Gastrocnemius medialis (tissue), 4 donors: ENCODE data around the gene EXD3. TPM values are rescaled to one million over a fixed set of nuclear protein-coding genes. Genes with fewer than 3 reads are reported as not detected.
A peak's percentile ranks its signal among the peaks of the same experiment; 100 is the strongest.
"Not testable (repeated sequence)": the region's sequence is repeated elsewhere in the genome, so short reads cannot be mapped to it uniquely, and the experiment has no call there.

ENCODE experiments used
- ATAC-seq, 2 donors: fragments of 150-250 bp; one replicate each; pipeline ENCODE4 v1.9.1; 2016
- DNase-seq, 2 donors: peaks; one replicate each; pipeline ENCODE4 v3.0.0-alpha.2; 2019
- H3K27ac ChIP-seq, 4 donors: fragments of 200-600 bp; sonication (generic); 1 replicate in 1 of 4; 2 replicates in 3 of 4; pipeline ENCODE4 v1.5.1; 2016 to 2018; ENCODE audit warnings: mild to moderate bottlenecking in 2 of 4, moderate library complexity in 1 of 4
- H3K27me3 ChIP-seq, 3 donors: fragments of 200-600 bp; sonication (generic) in 2 of 3; 1 replicate in 1 of 3; 2 replicates in 2 of 3; pipeline versions ENCODE4 v1.5.1 to v1.6.0; 2016 to 2019; ENCODE audit warnings: mild to moderate bottlenecking in 1 of 3, moderate library complexity in 1 of 3
- H3K36me3 ChIP-seq, 2 donors: fragments of 200-600 bp; sonication (generic) in 1 of 2; one replicate each; pipeline ENCODE4 v1.5.1; 2017 to 2018
- H3K4me1 ChIP-seq, 2 donors: fragments of 200-600 bp; sonication (generic) in 1 of 2; one replicate each; pipeline ENCODE4 v1.5.1; 2016 to 2017; ENCODE audit warnings: mild to moderate bottlenecking in 2 of 2
- H3K4me3 ChIP-seq, 4 donors: fragments of 200-600 bp; sonication (generic) in 3 of 4; 1 replicate in 1 of 4; 2 replicates in 3 of 4; pipeline ENCODE4 v1.5.1; 2016 to 2019; ENCODE audit warnings: mild to moderate bottlenecking in 2 of 4
- H3K9me3 ChIP-seq, 3 donors: fragments of 200-600 bp; sonication (generic) in 2 of 3; 1 replicate in 1 of 3; 2 replicates in 2 of 3; pipeline ENCODE4 v1.5.1; 2016 to 2019
- POLR2A ChIP-seq, 2 donors: fragments of 450-650 bp; IDR thresholded peaks; one replicate each; pipeline ENCODE4 v1.6.1; 2017; ENCODE audit warnings: antibody characterized with exemption in 2 of 2, mild to moderate bottlenecking in 2 of 2, moderate library complexity in 2 of 2
- in situ Hi-C, 4 donors: fragments of 200-750 bp; cut with MboI; loops; one replicate each; pipeline versions ENCODE4 v1.15.0 to v1.8.0; 2017; ENCODE audit warnings: low sequenced_read_pairs in 4 of 4
- intact Hi-C: fragments of 100-400 bp; cut with DNase I; formaldehyde crosslinking; loops from one replicate; pipeline ENCODE4 v1.15.1; 2023; ENCODE audit warnings: low total_unique reads
- total RNA-seq, 4 donors: library from RNA; depleted of rRNA; stranded (reverse); fragments of >200 nt; gene quantifications; one replicate each; pipeline versions ENCODE4 v1.1.0 to v1.2.3, GENCODE V29; 2016
- TF ChIP-seq, protein P1 (sequence below), 5 experiments: fragments of 450-650 bp in 3 of 5; fragments of 200-600 bp in 2 of 5; sonication (generic) in 2 of 5; IDR thresholded peaks in 4 of 5; conservative IDR thresholded peaks in 1 of 5; 1 replicate in 4 of 5; 2 replicates in 1 of 5; pipeline ENCODE4 v1.5.1; 2016 to 2019; ENCODE audit warnings: antibody characterized with exemption in 5 of 5, mild to moderate bottlenecking in 3 of 5, moderate library complexity in 3 of 5

The EXD3 gene, protein sequence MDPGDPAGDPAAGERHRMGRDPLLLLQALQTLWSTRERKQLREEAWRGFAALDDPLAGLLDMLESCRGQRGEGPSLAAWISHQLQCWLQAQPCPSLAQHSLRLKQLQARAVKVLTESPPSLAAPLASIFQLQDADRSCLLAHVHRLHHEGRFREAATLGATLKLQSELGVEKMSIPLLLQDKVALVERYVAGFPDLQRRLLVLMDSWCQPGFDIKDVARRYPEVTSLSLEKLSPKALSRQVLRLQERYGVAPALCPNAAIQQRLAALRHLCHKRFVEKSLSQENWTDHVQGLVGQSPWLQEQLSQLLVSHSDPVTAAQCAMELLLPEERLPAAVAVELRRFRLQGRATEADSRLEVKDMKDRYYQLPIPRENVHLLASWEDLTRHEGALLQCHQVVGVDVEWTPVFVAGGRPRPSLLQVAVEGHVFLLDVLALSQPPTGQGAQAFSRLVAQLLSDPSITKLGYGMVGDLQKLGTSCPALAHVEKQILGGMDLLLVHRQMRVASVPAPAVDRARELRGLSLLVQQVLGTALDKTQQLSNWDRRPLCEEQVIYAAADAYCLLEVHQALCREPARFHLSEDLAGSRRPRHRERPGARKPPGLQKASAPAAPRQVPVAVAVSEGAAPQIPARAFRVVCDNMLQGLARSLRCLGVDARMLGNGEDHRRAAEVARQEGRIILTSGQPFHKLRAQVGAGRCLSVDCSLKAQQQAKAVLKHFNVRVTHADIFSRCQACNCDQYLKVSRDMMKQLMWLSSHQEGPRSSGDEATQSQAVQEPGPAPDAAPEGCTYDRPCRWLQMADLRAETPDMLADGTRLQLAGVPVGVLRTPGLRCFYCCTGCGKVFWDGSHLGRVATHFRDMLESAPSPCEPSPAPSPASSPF
- 10 to 100 TPM in 1 of 4 donors, 1 to 10 TPM in 3; 4.8 to 12.5 (median 6.4) TPM for total RNA-seq

DNA sequence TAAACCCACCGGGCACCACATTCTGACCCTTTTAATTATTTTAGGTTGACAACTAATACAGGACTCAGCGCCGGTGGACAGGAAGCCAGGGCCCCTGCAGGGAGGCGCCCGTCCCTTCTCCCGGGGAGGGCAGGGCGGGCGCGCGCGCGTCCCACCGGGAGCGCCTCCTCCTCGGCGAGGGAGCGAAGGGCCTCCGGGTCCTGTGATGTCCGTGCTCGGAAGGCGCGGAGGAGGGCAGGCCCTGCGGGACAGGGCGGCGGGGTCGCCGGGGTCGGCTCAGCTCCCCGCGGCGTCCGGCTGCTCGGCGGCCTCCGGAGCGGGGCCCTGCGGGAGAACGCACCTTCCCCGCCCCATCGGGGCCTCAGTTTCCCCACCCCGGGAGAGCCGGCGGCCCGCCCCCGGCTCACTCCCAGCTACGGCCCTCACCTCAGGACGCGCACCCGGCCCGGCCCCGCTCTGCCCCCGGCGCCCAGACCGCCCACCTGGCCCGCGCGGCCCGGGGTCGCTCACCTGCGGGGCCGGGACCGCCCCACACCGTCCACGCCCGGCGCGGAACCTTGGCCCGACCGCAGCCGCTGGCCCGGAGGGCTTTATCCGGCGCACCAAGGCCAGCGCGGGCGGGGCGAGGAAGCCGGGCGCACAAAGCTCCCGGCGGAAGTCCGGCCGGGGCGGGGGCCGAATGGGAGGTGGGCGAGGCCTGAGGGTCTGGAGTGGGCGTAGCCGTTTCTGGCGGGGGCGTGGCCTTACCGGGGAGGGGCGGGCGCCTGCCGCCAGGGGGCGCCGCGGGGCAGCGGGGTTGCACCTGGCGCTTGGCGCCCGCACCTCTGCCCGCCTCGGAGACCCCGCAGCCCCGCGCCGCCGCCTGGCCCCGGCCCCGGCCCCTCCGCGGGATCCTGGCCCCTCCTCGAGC, at the start of gene EXD3, which contains the start of gene NOXA1:
Gene EXD3, minus strand, starts transcription at position 559 of the 910 bp plus-strand sequence. CDS start 27,805 bp downstream, outside the sequence.
Gene NOXA1, plus strand, starts transcription at position 790 of the 910 bp plus-strand sequence. CDS start 137 bp downstream, outside the sequence.
- intact Hi-C loops (loop anchor here (1.0 to 10.0 kb wide), 4 partner anchors 22 to 938 kb away; partner anchors contain the start of genes MRPL41, NSMF and SEC16A), in situ Hi-C loops (loop anchor here in 3 of 4 donors (25.0 kb wide), 1 partner anchor 136 kb away; the partner anchor contains the start of gene TOR4A (in 3 of the 3))
- Histone ChIP-seq H3K27me3 (no peaks in the 10 kb centered on the region), H3K9me3 (no peaks in the 10 kb centered on the region), H3K36me3 (no peaks in the 10 kb centered on the region), H3K4me1 (peaks cover 14 to 29% of the 10 kb centered on the region in 2 donors), H3K27ac (peak within 1 kb of the TSS; percentile 68 to 81 (median 78)), H3K4me3 (peak within 1 kb of the TSS; percentile 74 to 91 (median 82))
- ATAC-seq, result peak; percentile 89 to 92
- TF ChIP-seq, protein P1, sequence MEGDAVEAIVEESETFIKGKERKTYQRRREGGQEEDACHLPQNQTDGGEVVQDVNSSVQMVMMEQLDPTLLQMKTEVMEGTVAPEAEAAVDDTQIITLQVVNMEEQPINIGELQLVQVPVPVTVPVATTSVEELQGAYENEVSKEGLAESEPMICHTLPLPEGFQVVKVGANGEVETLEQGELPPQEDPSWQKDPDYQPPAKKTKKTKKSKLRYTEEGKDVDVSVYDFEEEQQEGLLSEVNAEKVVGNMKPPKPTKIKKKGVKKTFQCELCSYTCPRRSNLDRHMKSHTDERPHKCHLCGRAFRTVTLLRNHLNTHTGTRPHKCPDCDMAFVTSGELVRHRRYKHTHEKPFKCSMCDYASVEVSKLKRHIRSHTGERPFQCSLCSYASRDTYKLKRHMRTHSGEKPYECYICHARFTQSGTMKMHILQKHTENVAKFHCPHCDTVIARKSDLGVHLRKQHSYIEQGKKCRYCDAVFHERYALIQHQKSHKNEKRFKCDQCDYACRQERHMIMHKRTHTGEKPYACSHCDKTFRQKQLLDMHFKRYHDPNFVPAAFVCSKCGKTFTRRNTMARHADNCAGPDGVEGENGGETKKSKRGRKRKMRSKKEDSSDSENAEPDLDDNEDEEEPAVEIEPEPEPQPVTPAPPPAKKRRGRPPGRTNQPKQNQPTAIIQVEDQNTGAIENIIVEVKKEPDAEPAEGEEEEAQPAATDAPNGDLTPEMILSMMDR (IDR thresholded peaks at IDR 0.05 in 4 of 5, conservative IDR thresholded peaks at IDR 0.05 in 1 of 5), result peak; percentile 61 to 98 (median 96)
- TF ChIP-seq POLR2A (IDR thresholded peaks at IDR 0.05), result peak; percentile 56 to 66
- DNase-seq, result peak; percentile 85 to 90

DNA sequence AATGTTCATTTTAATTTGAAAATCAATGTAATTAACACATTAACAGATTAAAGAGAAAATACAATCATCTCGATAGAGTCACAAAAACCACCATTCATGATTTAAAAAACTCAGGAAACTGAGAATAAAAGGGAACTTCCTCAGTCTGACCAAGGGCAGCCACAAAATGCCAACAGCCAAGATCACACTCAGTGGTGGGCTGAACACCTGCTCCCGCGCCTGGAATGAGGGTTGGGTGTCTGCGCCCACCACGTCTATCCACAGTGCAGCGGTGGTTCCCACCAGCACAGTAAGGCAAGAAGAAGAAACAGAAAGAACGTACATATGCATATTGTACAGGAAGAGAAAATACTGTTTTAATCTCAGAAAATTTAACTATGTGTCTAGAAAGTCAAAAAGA, 47.8 kb upstream of the EXD3 start:
- DNase-seq (no peak), ATAC-seq (no peak)
- intact Hi-C loops (no loop called here), in situ Hi-C loops (no loop called here)
- Histone ChIP-seq H3K36me3 (peaks cover 0 to 8% of the 10 kb centered on the region in 2 donors), H3K9me3 (peaks cover 0 to 8% (median 2%) of the 10 kb centered on the region in 3 donors), H3K27ac (no peak overlapping the region), H3K4me1 (no peaks in the 10 kb centered on the region), H3K4me3 (no peak overlapping the region), H3K27me3 (no peaks in the 10 kb centered on the region)
- TF ChIP-seq, protein P1 (IDR thresholded peaks at IDR 0.05 in 4 of 5, conservative IDR thresholded peaks at IDR 0.05 in 1 of 5), result no peak
- no peak for TF ChIP-seq POLR2A (IDR thresholded peaks at IDR 0.05)

DNA sequence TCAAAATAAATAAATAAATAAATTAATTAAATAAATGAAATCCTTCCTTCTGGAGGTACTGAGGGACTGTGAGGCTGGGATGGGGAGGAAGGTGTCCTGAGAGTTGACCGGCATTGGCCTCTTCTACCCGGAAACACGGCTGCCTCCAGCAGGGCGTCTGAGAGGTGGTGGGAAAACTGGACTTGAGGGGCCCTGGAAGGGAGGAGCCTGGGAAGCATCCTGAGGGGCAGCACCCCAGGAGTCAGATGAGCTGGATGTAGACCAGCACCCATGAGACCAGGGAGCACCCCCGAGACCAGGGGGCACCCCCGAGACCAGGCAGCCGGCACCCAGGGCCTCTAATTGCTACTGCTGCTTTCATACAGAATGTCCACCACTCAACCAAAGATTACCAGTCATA, 44.9 kb upstream of the EXD3 start:
- TF ChIP-seq, protein P1 (IDR thresholded peaks at IDR 0.05 in 4 of 5, conservative IDR thresholded peaks at IDR 0.05 in 1 of 5), result no peak
- TF ChIP-seq POLR2A (IDR thresholded peaks at IDR 0.05), result no peak
- peaks cover 0 to 11% of the 10 kb centered on the region in 2 donors for H3K36me3 ChIP-seq
- intact Hi-C loops, result no loop called here
- no peak overlapping the region for H3K27ac ChIP-seq
- H3K4me1 ChIP-seq, result no peaks in the 10 kb centered on the region
- DNase-seq (no peak), ATAC-seq (no peak)
- H3K4me3 ChIP-seq, result no peak overlapping the region
- no peaks in the 10 kb centered on the region for H3K27me3 ChIP-seq
- H3K9me3 ChIP-seq, result no peaks in the 10 kb centered on the region
- in situ Hi-C loops, result no loop called here

DNA sequence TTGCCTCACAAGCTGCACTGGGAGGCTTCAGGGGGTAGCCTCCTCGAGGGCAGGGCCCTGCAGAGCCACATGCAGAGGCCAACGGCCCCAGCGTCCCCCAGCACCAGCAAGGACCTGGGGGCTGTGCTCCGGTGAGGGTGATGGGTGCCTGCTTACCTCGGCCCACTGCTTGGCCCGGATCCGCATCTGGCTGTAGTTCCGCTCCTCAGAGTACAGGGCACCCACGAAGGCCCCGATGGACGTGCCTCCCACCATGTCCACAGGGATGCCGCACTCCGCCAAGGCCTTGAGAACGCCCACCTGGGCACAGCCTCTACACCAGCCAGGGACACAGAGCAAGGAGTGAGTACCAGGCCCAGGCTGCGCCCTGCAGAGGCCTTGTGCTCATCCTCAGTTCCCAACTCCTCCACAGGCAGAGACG, 44.2 kb upstream of the EXD3 start:
- ATAC-seq (no peak), DNase-seq (no peak)
- in situ Hi-C loops, result no loop called here
- no peak overlapping the region for H3K4me3 ChIP-seq
- H3K9me3 ChIP-seq, result no peaks in the 10 kb centered on the region
- intact Hi-C loops, result no loop called here
- peaks cover 0 to 11% of the 10 kb centered on the region in 2 donors for H3K36me3 ChIP-seq
- H3K4me1 ChIP-seq, result no peaks in the 10 kb centered on the region
- H3K27ac ChIP-seq, result no peak overlapping the region
- no peak for TF ChIP-seq POLR2A (IDR thresholded peaks at IDR 0.05)
- TF ChIP-seq, protein P1 (IDR thresholded peaks at IDR 0.05 in 4 of 5, conservative IDR thresholded peaks at IDR 0.05 in 1 of 5), result no peak
- H3K27me3 ChIP-seq, result no peaks in the 10 kb centered on the region

DNA sequence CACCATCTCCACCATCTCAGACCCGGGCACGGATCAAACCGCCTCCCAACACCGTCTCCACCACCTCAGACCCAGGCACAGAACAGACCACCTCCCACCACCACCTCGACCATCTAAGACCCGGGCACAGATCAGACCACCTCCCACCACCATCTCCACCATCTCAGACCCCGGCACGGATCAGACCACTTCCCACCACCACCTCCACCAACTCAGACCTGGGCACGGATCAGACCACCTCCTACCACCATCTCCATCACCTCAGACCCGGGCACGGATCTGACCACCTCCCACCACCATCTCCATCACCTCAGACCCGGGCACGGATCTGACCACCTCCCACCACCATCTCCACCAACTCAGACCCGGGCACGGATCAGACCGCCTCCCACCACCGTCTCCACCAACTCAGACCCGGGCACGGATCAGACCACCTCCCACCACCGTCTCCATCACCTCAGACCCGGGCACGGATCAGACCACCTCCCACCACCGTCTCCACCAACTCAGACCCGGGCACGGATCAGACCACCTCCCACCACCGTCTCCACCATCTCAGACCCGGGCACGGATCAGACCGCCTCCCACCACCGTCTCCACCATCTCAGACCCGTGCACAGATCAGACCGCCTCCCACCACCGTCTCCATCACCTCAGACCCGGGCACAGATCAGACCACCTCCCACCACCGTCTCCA, 43.6 kb upstream of the EXD3 start:
- ATAC-seq, H3K4me1 ChIP-seq, in situ Hi-C loops, intact Hi-C loops, H3K9me3 ChIP-seq, DNase-seq, H3K27me3 ChIP-seq, H3K4me3 ChIP-seq, H3K27ac ChIP-seq: not testable (repeated sequence)
- H3K36me3 ChIP-seq, result peaks cover 0 to 11% of the 10 kb centered on the region in 2 donors
